ENCODE data around the gene OXLD1.

Gene OXLD1

DNA sequence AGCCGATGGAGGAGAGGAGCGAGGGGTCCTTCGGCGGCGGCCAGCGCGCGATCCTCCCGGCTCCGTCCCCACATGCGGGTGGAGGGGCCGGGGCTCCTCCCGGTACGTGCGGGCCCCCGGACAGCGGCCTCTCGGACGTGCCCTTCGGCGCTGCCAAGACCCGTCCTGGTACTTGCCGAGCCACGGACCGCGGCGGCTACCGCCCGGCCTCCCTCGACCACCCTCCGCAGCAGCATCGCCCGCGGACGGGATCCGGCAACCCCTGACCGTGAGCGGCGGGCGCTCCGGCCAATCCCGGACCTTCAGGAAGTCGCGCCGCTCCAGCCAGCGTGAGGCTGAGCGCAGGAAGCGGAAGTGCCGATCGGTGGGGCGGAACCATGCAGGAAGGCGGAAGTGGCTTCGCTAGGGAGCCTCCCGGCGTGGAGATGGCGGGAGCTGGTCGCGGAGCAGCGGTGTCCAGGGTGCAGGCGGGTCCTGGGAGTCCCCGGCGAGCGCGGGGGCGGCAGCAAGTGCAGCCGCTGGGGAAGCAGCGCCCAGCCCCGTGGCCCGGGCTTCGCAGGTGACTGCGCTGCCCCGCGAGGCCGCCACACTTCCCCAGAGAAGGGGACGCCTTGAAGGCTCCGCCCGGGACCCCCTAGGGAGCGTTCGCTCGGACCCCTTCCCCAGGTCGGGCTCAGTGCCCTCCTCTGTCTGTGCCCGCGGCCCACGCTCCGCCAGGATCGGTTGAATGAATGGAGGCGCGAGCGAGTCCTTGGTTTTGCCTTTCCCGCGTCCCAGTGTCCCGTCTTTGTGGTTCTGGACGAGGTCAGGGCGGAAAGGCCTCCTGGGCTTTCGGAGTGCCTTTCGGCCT lies at the start of gene OXLD1, which contains the start of gene CCDC137:
TSS of gene OXLD1 (minus strand) at position 264 of the 850 bp plus-strand sequence. CDS start at position 236, 28 bp downstream.
TSS of gene CCDC137 (plus strand) at position 396 of the 850 bp plus-strand sequence. CDS start at position 426, 30 bp downstream.
- DNase-seq (ENCODE audit: low spot score) = peak; percentile 99
- TF ChIP-seq, protein P1, sequence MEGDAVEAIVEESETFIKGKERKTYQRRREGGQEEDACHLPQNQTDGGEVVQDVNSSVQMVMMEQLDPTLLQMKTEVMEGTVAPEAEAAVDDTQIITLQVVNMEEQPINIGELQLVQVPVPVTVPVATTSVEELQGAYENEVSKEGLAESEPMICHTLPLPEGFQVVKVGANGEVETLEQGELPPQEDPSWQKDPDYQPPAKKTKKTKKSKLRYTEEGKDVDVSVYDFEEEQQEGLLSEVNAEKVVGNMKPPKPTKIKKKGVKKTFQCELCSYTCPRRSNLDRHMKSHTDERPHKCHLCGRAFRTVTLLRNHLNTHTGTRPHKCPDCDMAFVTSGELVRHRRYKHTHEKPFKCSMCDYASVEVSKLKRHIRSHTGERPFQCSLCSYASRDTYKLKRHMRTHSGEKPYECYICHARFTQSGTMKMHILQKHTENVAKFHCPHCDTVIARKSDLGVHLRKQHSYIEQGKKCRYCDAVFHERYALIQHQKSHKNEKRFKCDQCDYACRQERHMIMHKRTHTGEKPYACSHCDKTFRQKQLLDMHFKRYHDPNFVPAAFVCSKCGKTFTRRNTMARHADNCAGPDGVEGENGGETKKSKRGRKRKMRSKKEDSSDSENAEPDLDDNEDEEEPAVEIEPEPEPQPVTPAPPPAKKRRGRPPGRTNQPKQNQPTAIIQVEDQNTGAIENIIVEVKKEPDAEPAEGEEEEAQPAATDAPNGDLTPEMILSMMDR (IDR thresholded peaks at IDR 0.05; ENCODE audit: extremely low read depth, missing control alignments) = no peak

DNA sequence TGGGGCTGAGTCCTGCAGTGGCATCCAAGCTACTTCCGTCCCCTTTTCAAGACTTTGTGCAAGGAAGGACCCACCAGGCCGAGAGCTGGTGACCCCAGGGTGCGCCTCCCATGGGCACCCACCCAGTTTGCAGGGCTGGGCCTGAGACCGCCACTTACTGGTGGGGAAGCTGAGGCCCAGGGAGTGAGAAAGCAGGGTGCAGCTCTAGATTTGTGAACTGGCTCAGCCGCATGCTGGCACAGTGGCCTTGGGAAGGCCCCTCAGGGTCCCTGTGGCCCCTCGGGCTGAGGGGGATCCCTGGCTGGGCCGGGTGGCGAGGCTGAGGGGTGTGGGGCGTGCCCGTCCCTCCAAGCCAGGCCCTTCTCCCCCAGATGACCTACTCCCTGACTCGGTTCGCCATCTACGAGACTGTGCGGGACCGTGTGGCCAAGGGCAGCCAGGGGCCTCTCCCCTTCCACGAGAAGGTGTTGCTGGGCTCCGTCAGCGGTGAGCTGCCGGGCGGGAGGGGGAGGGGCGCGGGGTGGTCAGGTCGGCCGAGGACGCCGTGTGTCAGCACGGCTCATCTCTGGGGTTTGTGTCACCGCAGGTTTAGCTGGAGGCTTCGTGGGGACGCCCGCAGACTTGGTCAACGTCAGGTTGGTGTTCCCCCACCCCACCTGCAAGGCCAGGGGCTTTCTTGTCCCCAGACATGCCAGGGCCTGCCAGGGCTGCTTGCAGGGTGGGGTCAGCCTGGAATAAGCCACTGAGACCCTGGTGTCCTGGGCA lies 48.9 kb upstream of the OXLD1 start:
- no peak for DNase-seq (ENCODE audit: low spot score)
- TF ChIP-seq, protein P1 (IDR thresholded peaks at IDR 0.05; ENCODE audit: extremely low read depth, missing control alignments) = no peak

DNA sequence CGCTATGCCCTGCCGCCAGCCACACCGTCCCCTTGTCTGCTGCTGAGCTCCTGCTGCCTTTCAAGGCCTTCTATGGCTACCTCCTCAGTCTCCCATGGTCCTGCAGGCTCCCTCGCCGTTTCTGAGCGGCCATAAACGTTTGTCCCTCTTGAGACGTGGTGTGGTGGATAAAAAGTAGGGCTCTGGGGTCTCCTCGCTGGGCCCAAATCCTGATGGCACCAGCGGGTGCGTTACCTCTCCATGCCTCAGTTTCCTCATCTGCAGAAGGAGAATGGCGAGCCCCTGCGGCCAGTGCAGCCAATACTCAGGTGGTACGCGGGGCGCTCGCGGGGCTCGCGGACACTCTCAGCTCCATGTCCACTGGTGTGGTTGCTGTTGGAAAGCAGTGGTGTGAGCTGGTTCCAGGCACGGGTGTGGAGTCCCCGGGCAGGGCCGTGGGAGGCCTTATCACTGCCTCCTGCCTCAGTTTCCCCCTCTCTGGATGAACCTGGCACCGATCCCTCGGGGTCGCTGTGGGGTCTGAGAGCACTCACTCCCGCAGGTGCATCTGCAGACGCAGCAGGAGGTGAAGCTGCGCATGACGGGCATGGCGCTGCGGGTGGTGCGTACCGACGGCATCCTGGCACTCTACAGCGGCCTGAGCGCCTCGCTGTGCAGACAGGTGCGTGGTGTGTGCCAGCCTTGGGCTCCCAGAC lies 48.2 kb upstream of the OXLD1 start:
- TF ChIP-seq, protein P1 (IDR thresholded peaks at IDR 0.05; ENCODE audit: extremely low read depth, missing control alignments) = no peak

DNA sequence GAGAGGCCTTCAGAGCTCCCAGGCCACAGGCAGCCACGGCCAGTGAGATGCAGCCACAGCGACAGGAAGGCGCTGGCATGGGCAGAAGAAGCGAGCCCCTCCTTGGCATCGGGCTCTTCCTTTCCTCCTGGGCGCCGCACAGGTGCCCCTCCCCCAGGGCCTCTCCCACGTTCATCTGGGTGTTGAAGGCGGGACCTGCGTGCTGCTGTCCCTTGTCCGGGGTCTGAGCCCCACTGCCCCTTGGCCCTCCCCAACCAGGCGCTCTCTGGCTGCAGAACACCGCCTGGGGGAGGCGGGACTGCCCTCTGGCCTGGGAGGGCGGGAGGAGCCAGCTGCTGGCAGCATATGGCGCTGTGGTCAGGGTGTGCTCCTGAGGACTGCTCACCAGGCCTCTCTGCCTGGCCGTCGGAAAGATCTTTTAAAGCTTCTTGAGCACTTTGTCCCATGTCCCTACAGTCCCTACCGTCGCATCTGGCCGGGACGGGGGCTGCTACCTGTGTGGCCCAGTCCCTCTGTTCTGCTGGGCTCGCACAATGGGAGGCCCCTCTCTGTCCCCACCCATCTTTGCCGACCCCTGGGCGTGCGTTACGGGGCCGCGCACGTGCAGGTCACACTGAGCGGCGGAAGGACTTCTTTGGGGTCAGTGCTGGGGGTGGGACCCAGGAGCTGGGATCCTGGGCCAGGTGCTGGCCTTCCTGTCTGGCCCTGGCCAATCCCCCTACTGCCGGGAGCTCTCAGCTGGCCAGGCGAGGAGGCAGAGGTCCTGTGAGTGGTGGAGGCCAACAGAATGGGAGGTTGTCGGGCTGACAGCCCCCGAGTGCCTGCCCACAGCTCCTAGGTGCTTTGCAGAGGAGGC lies 47.4 kb upstream of the OXLD1 start:
- TF ChIP-seq, protein P1 (IDR thresholded peaks at IDR 0.05; ENCODE audit: extremely low read depth, missing control alignments) = no peak
- DNase-seq (ENCODE audit: low spot score) = no peak

More for the DNA sequence above, 48.2 kb upstream of the OXLD1 start:
- DNase-seq (ENCODE audit: low spot score) = no peak

DNA sequence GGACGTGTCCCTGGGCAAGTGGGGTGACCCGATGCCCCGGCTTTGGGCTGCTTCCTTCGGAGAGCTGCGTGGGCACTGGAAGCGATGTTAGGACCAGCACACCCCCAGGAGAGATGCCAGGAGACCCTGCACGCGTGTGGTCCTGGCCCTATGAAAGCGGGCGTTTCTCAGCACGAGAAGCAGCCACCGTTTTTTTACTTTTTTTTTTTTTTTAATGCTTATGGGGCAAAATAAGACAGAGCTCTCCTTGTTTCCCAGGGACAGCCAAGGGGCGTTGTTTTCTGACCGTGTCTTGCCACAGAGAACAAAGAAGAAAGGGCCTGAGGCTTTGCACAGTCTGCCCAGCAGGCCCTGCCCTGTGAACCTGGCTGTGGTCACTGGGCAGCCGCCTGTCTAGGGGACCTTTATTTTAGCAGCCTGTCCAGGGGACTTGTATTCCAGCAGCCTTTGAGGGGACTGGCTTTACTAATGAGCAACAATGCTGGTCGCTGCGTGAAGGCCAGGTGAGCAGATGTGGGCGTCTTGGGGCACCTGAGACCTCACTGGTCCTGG lies 46.7 kb upstream of the OXLD1 start:
- TF ChIP-seq, protein P1 (IDR thresholded peaks at IDR 0.05; ENCODE audit: extremely low read depth, missing control alignments) = no peak
- no peak for DNase-seq (ENCODE audit: low spot score)

DNA sequence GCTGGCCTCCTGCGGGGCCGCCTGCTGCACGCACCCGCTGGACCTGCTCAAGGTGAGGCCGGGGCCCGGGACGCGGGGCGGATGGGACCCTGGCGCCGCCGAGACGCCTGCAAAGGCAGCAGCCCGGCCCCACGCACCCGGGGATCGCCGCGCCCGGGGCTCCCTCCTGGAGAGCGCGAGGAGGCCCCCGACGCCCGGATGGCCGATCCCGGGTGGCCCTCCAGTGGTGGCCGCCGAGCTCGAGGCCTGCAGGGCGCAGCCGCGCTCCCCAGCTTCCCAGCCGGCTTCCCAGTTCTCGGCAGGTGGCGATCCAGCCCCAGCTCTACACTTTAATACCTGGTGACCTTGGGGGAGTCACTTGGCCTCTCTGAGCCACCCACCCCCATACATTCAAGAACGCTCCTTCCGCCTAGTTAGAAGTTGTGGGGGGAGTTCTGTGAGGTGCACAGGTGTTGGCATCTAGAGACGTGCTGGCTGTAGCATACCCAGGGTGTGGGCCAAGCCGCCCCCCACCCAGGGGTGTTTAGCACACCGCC lies 46.1 kb upstream of the OXLD1 start:
- TF ChIP-seq, protein P1 (IDR thresholded peaks at IDR 0.05; ENCODE audit: extremely low read depth, missing control alignments) = peak; percentile 6
- peak; percentile 77 for DNase-seq (ENCODE audit: low spot score)

Measured in GM20000 (cell line).